ENCODE data around the gene RAB11A. TPM values are rescaled to one million over a fixed set of nuclear protein-coding genes. Genes with fewer than 3 reads are reported as not detected.

Gene RAB11A
- total and polyA plus RNA-seq, 2 of the 13 experiments (the other 11 are each of a cell fraction or from before 2014, with no cell fraction given) = 161 to 162 TPM

GRCh38 chr15:65877749-65878148 is 8.5 kb downstream of the RAB11A start:
- Histone ChIP-seq H3K27me3 (ENCODE audit: control insufficient read depth in 1 of 2, insufficient read depth in 2 of 2, low read length in 2 of 2) (no peaks in the 10 kb centered on the region), H3K4me2 (ENCODE audit: low read depth, low read length) (no peak overlapping the region), H3K4me1 (ENCODE audit: insufficient read depth, low read length) (peaks cover 12% of the 10 kb centered on the region), H3K79me2 (ENCODE audit: insufficient read depth, low read length) (peaks cover 46% of the 10 kb centered on the region), H3K9ac (ENCODE audit: insufficient read depth, low read depth, low read length) (no peak overlapping the region), H3K27ac (ENCODE audit: extremely low read length, insufficient read depth, low read length) (no peak overlapping the region), H4K20me1 (ENCODE audit: insufficient read depth, low read length) (peaks cover 14% of the 10 kb centered on the region), H3K36me3 (replicated peaks in 1 of 2; ENCODE audit: control insufficient read depth in 1 of 2, insufficient read depth in 2 of 2, low read length in 2 of 2) (peaks cover 11 to 71% of the 10 kb centered on the region in 2 experiments), H3K9me3 (ENCODE audit: low read length) (no peaks in the 10 kb centered on the region), H2AFZ (ENCODE audit: low read length) (no peak overlapping the region), H3K4me3 (replicated peaks in 1 of 3; ENCODE audit: insufficient read depth in 1 of 3, low read depth in 2 of 3, low read length in 3 of 3) (no peak overlapping the region)
- TF ChIP-seq E2F1 (CRISPR knock-in tag; IDR thresholded peaks at IDR 0.05) (no peak), NRL (CRISPR knock-in tag; IDR thresholded peaks at IDR 0.05; ENCODE audit: borderline replicate concordance) (no peak), ZBTB25 (CRISPR knock-in tag; IDR thresholded peaks at IDR 0.05) (no peak), CHD4 (IDR thresholded peaks at IDR 0.05; ENCODE audit: borderline replicate concordance, low read length) (no peak), MBD4 (IDR thresholded peaks at IDR 0.05; ENCODE audit: borderline replicate concordance, low read length) (no peak), ZNF780A (CRISPR knock-in tag; IDR thresholded peaks at IDR 0.05) (no peak), ZFP41 (CRISPR knock-in tag; IDR thresholded peaks at IDR 0.05; ENCODE audit: borderline replicate concordance) (no peak), ZNF782 (CRISPR knock-in tag; IDR thresholded peaks at IDR 0.05; ENCODE audit: borderline replicate concordance) (no peak), ZNF577 (CRISPR knock-in tag; IDR thresholded peaks at IDR 0.05; ENCODE audit: borderline replicate concordance, low read depth) (no peak), MEF2D (CRISPR knock-in tag; IDR thresholded peaks at IDR 0.05) (no peak), ATRX (CRISPR knock-in tag; IDR thresholded peaks at IDR 0.05; ENCODE audit: borderline replicate concordance) (no peak), RXRA (CRISPR knock-in tag; IDR thresholded peaks at IDR 0.05) (no peak), TBL1XR1 (IDR thresholded peaks at IDR 0.05; ENCODE audit: borderline replicate concordance, low read length, partially characterized antibody) (no peak), ZNF337 (CRISPR knock-in tag; IDR thresholded peaks at IDR 0.05; ENCODE audit: borderline replicate concordance, low read depth) (no peak), HOMEZ (CRISPR knock-in tag; IDR thresholded peaks at IDR 0.05; ENCODE audit: low read depth) (no peak), PBX2 (CRISPR knock-in tag; IDR thresholded peaks at IDR 0.05) (no peak)
- no peak for FAIRE-seq
- BruUV-seq (replicated peaks) = no TSS peak
- no peak for DNase-seq (ENCODE audit: low spot score)
- intact Hi-C loops (cut with micrococcal nuclease; ENCODE audit: unreplicated experiment) (no loop called here), in situ Hi-C loops (cut with HindIII; ENCODE audit: extremely low pct_ligation_motif_present, low pct_unique_long_range_greater_than_20kb) (no loop called here)
- CTCF ChIA-PET (ENCODE audit: low intra/inter-chr PET ratio, low total read pairs) = no interaction called here
- POLR2A ChIA-PET = interaction anchor here (1.3 kb wide), 1 partner anchor 8 kb away, joined by 4 read pairs; the partner anchor contains the start of gene RAB11A
- 97% methylated on average over 3 of the region's 3 CpGs for WGBS (ENCODE audit: low lambda C conversion rate)
- no peak for ATAC-seq

Measured in HepG2 (cell line).